ENCODE results near the gene MAP3K5.

- TF ChIP-seq POLR2AphosphoS5 (IDR thresholded peaks at IDR 0.05; ENCODE audit: low read depth, low read length) (no peak), TAF1 (IDR thresholded peaks at IDR 0.05; ENCODE audit: borderline replicate concordance, insufficient read depth, low read length) (no peak), FOXP2 (optimal IDR thresholded peaks at IDR 0.05; ENCODE audit: borderline replicate concordance, extremely low read depth, extremely low read length, insufficient read depth) (no peak)
- TF ChIP-seq, protein P1, sequence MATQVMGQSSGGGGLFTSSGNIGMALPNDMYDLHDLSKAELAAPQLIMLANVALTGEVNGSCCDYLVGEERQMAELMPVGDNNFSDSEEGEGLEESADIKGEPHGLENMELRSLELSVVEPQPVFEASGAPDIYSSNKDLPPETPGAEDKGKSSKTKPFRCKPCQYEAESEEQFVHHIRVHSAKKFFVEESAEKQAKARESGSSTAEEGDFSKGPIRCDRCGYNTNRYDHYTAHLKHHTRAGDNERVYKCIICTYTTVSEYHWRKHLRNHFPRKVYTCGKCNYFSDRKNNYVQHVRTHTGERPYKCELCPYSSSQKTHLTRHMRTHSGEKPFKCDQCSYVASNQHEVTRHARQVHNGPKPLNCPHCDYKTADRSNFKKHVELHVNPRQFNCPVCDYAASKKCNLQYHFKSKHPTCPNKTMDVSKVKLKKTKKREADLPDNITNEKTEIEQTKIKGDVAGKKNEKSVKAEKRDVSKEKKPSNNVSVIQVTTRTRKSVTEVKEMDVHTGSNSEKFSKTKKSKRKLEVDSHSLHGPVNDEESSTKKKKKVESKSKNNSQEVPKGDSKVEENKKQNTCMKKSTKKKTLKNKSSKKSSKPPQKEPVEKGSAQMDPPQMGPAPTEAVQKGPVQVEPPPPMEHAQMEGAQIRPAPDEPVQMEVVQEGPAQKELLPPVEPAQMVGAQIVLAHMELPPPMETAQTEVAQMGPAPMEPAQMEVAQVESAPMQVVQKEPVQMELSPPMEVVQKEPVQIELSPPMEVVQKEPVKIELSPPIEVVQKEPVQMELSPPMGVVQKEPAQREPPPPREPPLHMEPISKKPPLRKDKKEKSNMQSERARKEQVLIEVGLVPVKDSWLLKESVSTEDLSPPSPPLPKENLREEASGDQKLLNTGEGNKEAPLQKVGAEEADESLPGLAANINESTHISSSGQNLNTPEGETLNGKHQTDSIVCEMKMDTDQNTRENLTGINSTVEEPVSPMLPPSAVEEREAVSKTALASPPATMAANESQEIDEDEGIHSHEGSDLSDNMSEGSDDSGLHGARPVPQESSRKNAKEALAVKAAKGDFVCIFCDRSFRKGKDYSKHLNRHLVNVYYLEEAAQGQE (IDR thresholded peaks at IDR 0.05; ENCODE audit: insufficient read depth in 1 of 2, low read depth in 2 of 2, low read length in 2 of 2), result no peak
These were observed 23.2 kb downstream of the MAP3K5 start for GRCh38 chr6:136769124-136769523.
